GM19023 (cell line): ENCODE measurements around the gene LPO.

Experiments used
- ATAC-seq: cut with Tn5 transposase; IDR thresholded peaks from one replicate; pipeline ENCODE4 v1.9.1; 2021; ENCODE audit warnings: mild to moderate bottlenecking, moderate library complexity; ENCODE audit not compliant: unreplicated experiment

LPO gene

GRCh38 chr17:58253082-58253481 lies 14.7 kb downstream of the LPO start:
- ATAC-seq, result no peak

- ATAC-seq, result no peak
These were observed 16.4 kb downstream of the LPO start for GRCh38 chr17:58254803-58255202.

- no peak for ATAC-seq
These were observed 23.8 kb downstream of the LPO start for GRCh38 chr17:58262149-58262548.

- ATAC-seq, result no peak
These were observed 25.4 kb downstream of the LPO start for GRCh38 chr17:58263773-58264172.

GRCh38 chr17:58264407-58265103 lies 26.2 kb downstream of the LPO start:
- ATAC-seq, result no peak

GRCh38 chr17:58265271-58265670 lies 26.9 kb downstream of the LPO start:
- ATAC-seq, result no peak

- ATAC-seq, result no peak
These were observed 27.8 kb downstream of the LPO start for GRCh38 chr17:58265902-58266875.

- no peak for ATAC-seq
These were observed 29.3 kb downstream of the LPO start for GRCh38 chr17:58267347-58268324.

- no peak for ATAC-seq
These were observed 29.9 kb downstream of the LPO start for GRCh38 chr17:58268326-58268725.

- ATAC-seq, result no peak
These were observed 30.6 kb downstream of the LPO start for GRCh38 chr17:58268774-58269556.

GRCh38 chr17:58269557-58270291 lies 31.3 kb downstream of the LPO start:
- no peak for ATAC-seq

GRCh38 chr17:58270476-58271215 lies 32.3 kb downstream of the LPO start:
- ATAC-seq, result no peak

GRCh38 chr17:58271216-58271931 lies 33.0 kb downstream of the LPO start:
- ATAC-seq, result no peak

- ATAC-seq, result no peak
These were observed 34.2 kb downstream of the LPO start for GRCh38 chr17:58272367-58273280.

- ATAC-seq, result no peak
These were observed 35.2 kb downstream of the LPO start for GRCh38 chr17:58273453-58274104.

- ATAC-seq, result no peak
These were observed 37.0 kb downstream of the LPO start for GRCh38 chr17:58275417-58275816.
